ENCODE measurements around the gene LAMB1.

The LAMB1 gene

GRCh38 chr7:108002726-108003598 lies at the start of gene LAMB1:
Gene LAMB1, minus strand, starts transcription at chr7:108003161. Its CDS starts 276 bp downstream, at chr7:108002885.
- no peak; the same call in 1 of the 2 replicates for TF ChIP-seq CTCF (conservative IDR thresholded peaks at IDR 0.05; ENCODE audit: low read length)
- peak within 1 kb of the TSS; percentile 84 for H3K4me3 ChIP-seq (ENCODE audit: low read length)

GRCh38 chr7:108051454-108051853 lies 48.5 kb upstream of the LAMB1 start:
- H3K4me3 ChIP-seq (ENCODE audit: low read length): no peak overlapping the region
- DNase-seq (ENCODE audit: low read depth): no peak
- no peak for TF ChIP-seq CTCF (conservative IDR thresholded peaks at IDR 0.05; ENCODE audit: low read length)

More at GRCh38 chr7:108002726-108003598, at the start of gene LAMB1:
- DNase-seq (ENCODE audit: low read depth): peak; percentile 64

GRCh38 chr7:108049962-108050361 lies 47.0 kb upstream of the LAMB1 start:
- TF ChIP-seq CTCF (conservative IDR thresholded peaks at IDR 0.05; ENCODE audit: low read length): no peak
- no peak for DNase-seq (ENCODE audit: low read depth)
- H3K4me3 ChIP-seq (ENCODE audit: low read length): no peak overlapping the region

- no peak for DNase-seq (ENCODE audit: low read depth)
- no peak overlapping the region for H3K4me3 ChIP-seq (ENCODE audit: low read length)
- TF ChIP-seq CTCF (conservative IDR thresholded peaks at IDR 0.05; ENCODE audit: low read length): no peak
Observed at GRCh38 chr7:108048422-108048821, 45.5 kb upstream of the LAMB1 start.

- DNase-seq (ENCODE audit: low read depth): no peak
- TF ChIP-seq CTCF (conservative IDR thresholded peaks at IDR 0.05; ENCODE audit: low read length): no peak
Observed at GRCh38 chr7:108046952-108047506, 44.1 kb upstream of the LAMB1 start.

GRCh38 chr7:108045669-108046068 lies 42.7 kb upstream of the LAMB1 start:
- no peak for TF ChIP-seq CTCF (conservative IDR thresholded peaks at IDR 0.05; ENCODE audit: low read length)
- peak; percentile 43 for DNase-seq (ENCODE audit: low read depth)
- H3K4me3 ChIP-seq (ENCODE audit: low read length): no peak overlapping the region

More at GRCh38 chr7:108046952-108047506, 44.1 kb upstream of the LAMB1 start:
- H3K4me3 ChIP-seq (ENCODE audit: low read length): no peak overlapping the region

- DNase-seq (ENCODE audit: low read depth): peak; percentile 54
- TF ChIP-seq CTCF (conservative IDR thresholded peaks at IDR 0.05; ENCODE audit: low read length): no peak
- H3K4me3 ChIP-seq (ENCODE audit: low read length): no peak overlapping the region
Observed at GRCh38 chr7:108045154-108045553, 42.2 kb upstream of the LAMB1 start.

All from AG10803 (cell line).